GM18519 (cell line): Measurements from ENCODE around the gene AFTPH.

Experiments
- ATAC-seq: cut with Tn5 transposase; IDR thresholded peaks from one replicate; pipeline ENCODE4 v1.9.1; 2021; ENCODE audit warnings: mild to moderate bottlenecking, moderate library complexity; ENCODE audit not compliant: unreplicated experiment, low FRiP score

AFTPH gene

DNA sequence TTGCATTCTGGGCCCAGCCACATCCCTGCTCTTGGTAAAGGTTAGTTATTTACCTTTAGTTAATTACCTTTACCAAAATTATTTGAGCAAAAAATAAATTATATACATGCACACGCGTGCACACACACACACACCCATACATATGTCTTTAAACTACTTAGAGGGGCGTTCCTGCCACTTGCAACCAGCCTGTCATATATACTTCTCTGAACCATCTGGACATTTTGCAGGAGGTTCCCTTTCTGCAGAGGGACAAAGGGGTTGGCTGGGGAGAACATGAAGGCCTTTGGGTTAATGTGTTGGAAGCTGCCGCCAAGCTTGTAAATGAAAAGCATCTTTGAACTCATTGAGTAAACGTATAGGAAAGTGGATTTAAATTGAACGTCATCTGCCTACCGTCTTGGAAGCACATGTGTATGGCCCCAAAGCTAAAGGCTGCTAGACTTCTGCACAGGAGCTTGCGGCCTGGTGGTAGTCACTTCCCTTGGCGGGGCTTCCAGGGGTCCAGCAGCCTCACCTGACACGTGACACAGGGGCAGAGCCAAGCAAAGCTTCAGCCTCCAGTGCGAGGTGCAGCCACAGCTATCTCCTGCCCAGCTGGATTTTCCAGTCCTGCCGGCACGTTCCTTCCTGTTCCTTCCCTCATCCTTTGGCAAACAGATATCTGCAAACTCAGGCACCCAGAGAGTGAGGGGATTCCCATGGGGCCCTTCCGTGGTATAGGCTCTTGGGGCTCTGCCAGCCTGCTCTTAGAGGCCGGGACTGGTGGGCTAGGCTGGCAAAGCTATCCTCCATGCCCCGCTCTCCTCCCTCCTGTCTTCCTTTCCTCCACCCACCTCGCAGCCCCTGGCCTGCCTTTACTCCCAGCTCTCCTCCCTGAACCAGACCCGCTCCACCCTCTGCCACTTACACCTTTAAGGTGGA, 83.5 kb downstream of the AFTPH start:
- no peak for ATAC-seq

DNA sequence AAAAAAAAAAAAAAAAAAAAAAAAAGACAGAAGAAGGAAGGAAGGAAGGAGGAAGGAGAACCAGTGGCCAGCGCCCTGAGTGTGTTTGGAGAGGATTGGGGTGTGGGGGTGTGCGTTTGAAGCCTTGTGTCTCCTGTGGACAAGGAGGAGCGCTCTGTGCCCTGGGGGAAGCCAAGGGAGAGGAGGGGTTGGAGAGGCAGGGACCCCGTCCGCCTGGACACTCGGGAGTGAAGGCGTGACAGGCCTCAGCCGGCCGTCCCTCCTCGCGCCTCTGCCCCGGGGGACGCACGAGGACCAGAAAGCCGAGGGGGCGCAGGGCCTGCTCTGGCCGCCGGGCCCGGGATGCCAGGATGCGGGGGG, 84.7 kb downstream of the AFTPH start:
- ATAC-seq, result no peak

- ATAC-seq, result peak; percentile 35
These were observed 85.3 kb downstream of the AFTPH start for GRCh38 chr2:64609227-64609941.

DNA sequence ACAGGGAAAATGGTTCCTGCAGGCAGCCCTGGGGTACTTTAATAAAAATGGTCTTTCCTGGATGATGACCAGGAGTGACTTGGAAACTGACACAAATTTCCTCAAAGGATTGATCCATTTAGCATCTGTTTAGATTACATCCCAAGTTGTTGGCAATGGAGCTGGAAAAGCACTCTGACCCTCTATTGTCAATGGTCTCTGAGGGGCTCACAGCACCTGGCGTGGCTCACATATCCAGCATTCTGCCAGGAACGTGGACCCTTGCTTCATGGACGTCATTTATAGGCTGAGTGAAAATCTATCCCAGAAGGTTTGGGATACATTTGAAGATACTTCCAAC, 85.8 kb downstream of the AFTPH start:
- ATAC-seq, result no peak

- no peak for ATAC-seq
These were observed 86.3 kb downstream of the AFTPH start for GRCh38 chr2:64610316-64610855.

GRCh38 chr2:64612575-64613195, 88.6 kb downstream of the AFTPH start:
- no peak for ATAC-seq

DNA sequence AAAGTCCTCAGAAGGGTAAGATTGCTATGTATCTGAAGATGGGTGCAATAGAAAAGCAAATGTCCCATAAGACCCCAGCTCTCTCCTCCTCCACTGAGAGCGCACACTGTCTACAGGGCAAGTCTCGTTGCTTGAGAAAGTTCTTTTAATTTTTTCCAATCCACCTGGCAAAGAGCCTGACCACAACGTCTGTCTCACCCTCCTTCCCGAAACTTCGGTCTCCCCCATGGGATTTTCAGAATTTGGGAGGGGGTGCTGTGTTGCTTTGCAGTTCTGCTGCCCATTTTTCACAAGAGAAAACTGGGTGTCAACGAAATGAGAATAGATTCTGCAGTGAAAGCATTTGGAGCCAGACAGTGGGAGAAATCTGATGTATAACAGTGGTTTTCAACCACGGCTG, 89.1 kb downstream of the AFTPH start:
- no peak for ATAC-seq

- no peak for ATAC-seq
These were observed 91.2 kb downstream of the AFTPH start for GRCh38 chr2:64615192-64615763.

DNA sequence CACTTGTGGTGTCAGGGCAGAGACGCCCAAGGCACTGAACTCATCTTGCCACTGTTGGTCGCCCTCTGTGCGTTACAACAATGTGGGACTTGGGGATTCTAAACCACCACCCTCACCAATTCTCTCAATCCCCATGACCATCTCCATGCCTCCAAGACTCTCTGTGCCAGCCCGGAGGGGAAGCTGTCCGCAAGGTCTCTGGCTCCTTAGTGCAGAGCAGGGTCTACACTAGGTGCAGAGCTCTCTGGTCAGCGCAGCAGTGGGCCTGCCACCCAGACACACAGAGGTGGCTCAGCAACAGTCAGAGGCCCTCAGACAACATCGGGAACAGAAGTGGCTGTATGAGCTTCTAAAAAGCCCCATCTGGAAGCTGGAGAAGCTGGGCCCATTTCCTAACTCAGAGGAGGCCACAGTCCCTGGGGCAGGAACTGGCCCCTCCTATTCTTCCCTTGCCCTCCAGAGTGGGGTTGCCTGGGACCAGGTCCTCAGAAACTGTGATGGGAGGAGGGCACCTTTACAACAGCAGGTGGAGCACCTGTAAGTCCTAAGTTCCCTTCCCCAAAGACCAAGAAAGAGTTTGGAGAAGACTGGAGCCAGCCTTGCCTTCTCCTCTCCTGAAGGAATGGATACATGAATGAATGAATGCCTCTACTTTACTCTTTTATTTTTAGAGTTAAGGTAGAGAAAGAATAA, 91.9 kb downstream of the AFTPH start:
- no peak for ATAC-seq

DNA sequence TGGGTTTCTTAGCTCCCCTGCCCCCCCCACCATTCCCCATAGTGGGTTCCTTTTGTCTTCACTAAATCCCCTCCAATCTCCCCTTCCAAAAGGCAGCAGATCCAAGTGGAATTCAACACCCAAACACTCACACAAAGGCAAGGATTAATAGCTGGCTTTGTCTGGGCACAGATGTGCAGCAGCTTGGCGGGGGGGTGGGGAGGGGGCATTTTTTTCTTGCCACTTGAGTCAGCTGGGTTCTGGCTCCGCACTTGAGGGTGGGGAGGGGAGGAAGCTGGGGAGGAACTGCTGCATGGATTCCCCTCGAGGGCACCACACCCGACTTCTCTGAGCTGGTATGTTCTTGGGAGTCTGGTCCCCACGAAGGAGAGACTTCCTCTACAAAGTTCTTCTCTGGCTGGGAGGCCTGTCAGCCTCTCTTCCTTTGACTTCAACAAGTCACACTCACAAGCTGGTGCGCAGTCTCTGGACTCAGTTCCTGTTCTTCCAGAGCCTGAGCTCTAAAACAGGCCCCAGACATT, 93.6 kb downstream of the AFTPH start:
- ATAC-seq, result no peak

GRCh38 chr2:64620661-64621060, 96.5 kb downstream of the AFTPH start:
- ATAC-seq, result no peak

DNA sequence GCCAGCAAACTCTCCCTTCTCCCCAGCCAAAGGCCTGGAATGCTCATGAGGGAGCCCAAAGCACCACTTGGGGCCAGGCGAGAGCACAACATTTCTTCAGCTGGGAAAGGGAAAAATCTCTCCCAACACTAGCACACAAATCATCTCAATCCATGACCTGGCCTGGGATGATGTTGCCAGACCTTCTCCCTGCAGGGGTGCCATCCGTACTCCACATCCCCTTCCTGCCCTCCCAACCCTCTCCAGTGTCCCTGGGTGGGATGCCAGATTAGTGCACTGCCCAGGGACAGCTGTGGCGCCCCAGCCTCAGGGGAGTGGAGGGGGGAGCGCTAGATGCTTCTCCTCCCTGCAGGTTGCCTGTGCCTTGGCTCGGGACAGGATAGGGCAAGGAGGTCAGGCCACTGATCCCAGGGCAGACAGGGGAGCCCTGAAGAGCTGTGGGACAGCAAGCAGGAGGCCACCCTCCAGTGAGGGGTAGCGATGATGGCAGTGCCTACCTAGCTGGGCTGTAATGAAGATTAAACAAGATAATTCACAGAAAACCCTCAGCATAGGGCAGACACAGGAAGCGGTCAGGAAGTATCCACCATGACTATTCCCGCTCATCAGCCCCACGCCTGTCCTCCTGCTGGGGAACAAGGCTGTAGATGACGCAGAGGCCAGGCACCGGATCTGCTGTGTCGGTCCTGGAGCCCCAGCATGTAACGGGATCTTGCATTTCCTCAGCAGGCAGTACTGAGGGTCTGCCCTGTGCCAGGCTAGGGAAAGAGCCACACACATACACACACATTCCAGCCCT, 98.5 kb downstream of the AFTPH start:
- ATAC-seq, result no peak

GRCh38 chr2:64623242-64623850, 99.2 kb downstream of the AFTPH start:
- ATAC-seq, result no peak

- no peak for ATAC-seq
These were observed 100.0 kb downstream of the AFTPH start for GRCh38 chr2:64624108-64624610.

GRCh38 chr2:64624862-64625261, 100.7 kb downstream of the AFTPH start:
- ATAC-seq, result no peak

DNA sequence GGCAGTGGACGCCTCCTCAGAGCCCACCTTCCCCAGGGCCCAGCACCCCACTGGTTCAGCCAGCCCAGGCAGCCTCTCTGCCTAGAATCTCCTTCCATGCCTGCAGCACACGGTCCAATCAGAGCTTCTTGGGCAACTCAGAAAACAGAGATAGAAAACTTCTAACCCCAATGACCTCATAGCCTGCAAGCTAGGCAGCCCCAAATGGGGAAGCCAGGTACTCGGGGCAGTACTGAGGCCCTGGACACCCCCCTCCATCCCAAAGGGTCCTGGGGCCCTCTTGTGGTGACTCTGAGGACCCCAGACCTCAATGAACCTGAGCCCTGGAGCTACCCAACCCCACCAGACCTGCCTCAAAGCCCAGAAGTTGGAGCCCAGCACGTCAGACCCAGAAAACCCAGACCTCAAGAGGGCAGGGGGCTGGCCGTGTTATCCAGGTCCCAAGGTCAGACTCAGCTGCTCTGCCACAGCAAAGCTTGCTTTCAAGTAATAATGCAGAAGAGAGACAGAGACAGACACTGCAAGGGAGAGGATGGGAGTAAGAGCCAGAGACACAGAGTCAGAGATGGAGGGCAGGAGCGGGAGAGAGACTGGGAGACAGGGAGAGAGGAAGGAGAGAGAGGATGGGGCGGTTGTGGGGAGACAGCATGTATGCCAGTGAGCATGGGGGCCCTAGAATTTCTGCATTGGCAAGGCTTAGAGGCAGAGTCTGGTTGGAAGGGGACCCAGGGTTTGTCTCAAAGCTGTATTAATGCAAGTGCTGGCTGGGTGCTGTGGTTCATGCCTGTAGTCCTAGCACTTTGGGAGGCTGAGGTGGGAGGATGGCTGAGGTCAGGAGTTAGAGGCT, 101.4 kb downstream of the AFTPH start:
- no peak for ATAC-seq

- no peak for ATAC-seq
These were observed 102.2 kb downstream of the AFTPH start for GRCh38 chr2:64626146-64626809.
